ENCODE measurements around the gene NPFFR1. TPM values are rescaled to one million over a fixed set of nuclear protein-coding genes. Genes with fewer than 3 reads are reported as not detected.

NPFFR1 gene
- total RNA-seq, 1 donor from 2014 or later: not detected

- CTCF ChIA-PET: interaction anchor here (1.1 to 4.1 kb wide), 3 partner anchors 9 to 129 kb away, joined by 3 to 51 read pairs (median 31); no protein-coding TSS in a partner anchor
- no peak overlapping the region for H3K27ac Mint-ChIP-seq
- H3K9me3 Mint-ChIP-seq: no peaks in the 10 kb centered on the region
- POLR2A ChIA-PET: interaction anchor here (0.7 to 3.1 kb wide), 2 partner anchors 12 to 64 kb away, joined by 4 to 17 read pairs; partner anchors contain the start of gene SAR1A
- TF ChIP-seq, protein P1, sequence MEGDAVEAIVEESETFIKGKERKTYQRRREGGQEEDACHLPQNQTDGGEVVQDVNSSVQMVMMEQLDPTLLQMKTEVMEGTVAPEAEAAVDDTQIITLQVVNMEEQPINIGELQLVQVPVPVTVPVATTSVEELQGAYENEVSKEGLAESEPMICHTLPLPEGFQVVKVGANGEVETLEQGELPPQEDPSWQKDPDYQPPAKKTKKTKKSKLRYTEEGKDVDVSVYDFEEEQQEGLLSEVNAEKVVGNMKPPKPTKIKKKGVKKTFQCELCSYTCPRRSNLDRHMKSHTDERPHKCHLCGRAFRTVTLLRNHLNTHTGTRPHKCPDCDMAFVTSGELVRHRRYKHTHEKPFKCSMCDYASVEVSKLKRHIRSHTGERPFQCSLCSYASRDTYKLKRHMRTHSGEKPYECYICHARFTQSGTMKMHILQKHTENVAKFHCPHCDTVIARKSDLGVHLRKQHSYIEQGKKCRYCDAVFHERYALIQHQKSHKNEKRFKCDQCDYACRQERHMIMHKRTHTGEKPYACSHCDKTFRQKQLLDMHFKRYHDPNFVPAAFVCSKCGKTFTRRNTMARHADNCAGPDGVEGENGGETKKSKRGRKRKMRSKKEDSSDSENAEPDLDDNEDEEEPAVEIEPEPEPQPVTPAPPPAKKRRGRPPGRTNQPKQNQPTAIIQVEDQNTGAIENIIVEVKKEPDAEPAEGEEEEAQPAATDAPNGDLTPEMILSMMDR (IDR thresholded peaks at IDR 0.05): no peak
- intact Hi-C loops (cut with micrococcal nuclease): loop anchor here (5.0 kb wide), 1 partner anchor 828 kb away; no protein-coding TSS in a partner anchor
- H3K4me1 Mint-ChIP-seq: peaks cover 17% of the 10 kb centered on the region
- H3K4me3 Mint-ChIP-seq: no peak overlapping the region
- no peak for DNase-seq
- ATAC-seq (ENCODE audit: low read depth): no peak
- peaks cover 5% of the 10 kb centered on the region for H3K36me3 Mint-ChIP-seq (ENCODE audit: low read depth)
- no peaks in the 10 kb centered on the region for H3K27me3 Mint-ChIP-seq
Measured at GRCh38 chr10:70234668-70235447, 48.9 kb downstream of the NPFFR1 start.

DNA sequence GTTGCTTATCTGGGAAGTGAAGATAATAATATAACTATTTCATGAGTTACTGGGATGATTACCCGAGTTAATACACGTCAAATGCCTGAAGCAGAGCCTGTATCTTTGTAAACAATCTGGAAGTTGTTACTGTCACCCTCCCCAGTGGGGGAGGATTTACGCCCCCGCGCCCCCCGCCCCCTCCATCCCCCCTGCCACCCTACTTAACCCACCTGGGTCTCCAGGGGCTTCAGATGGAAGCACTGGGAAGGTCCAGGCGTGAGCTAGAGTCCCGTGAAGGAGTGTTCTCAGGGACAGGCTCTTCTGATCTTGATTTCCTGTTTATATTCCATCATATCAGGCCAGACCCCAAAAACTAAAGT, 49.9 kb downstream of the NPFFR1 start:
- ATAC-seq (ENCODE audit: low read depth) (no peak), DNase-seq (no peak)
- ChIA-PET CTCF (interaction anchor here (1.1 to 4.1 kb wide), 3 partner anchors 11 to 130 kb away, joined by 3 to 51 read pairs (median 31); partner anchors contain the start of gene SAR1A), POLR2A (interaction anchor here (0.5 to 3.1 kb wide), 10 partner anchors 38 to 1617 kb away, joined by 3 to 17 read pairs (median 7); partner anchors contain the start of genes EIF4EBP2, PSAP, SAR1A and TYSND1)
- TF ChIP-seq, protein P1 (IDR thresholded peaks at IDR 0.05): no peak
- Mint-ChIP-seq H3K4me1 (peaks cover 17% of the 10 kb centered on the region), H3K4me3 (peak overlapping the region; percentile 92), H3K27ac (peak overlapping the region; percentile 92), H3K9me3 (no peaks in the 10 kb centered on the region), H3K36me3 (ENCODE audit: low read depth) (peaks cover 14% of the 10 kb centered on the region), H3K27me3 (no peaks in the 10 kb centered on the region)
- intact Hi-C loops (cut with micrococcal nuclease): loop anchor here (1.0 to 5.0 kb wide), 10 partner anchors 13 to 827 kb away; partner anchors contain the start of genes EIF4EBP2, PCBD1, SAR1A and SGPL1

DNA sequence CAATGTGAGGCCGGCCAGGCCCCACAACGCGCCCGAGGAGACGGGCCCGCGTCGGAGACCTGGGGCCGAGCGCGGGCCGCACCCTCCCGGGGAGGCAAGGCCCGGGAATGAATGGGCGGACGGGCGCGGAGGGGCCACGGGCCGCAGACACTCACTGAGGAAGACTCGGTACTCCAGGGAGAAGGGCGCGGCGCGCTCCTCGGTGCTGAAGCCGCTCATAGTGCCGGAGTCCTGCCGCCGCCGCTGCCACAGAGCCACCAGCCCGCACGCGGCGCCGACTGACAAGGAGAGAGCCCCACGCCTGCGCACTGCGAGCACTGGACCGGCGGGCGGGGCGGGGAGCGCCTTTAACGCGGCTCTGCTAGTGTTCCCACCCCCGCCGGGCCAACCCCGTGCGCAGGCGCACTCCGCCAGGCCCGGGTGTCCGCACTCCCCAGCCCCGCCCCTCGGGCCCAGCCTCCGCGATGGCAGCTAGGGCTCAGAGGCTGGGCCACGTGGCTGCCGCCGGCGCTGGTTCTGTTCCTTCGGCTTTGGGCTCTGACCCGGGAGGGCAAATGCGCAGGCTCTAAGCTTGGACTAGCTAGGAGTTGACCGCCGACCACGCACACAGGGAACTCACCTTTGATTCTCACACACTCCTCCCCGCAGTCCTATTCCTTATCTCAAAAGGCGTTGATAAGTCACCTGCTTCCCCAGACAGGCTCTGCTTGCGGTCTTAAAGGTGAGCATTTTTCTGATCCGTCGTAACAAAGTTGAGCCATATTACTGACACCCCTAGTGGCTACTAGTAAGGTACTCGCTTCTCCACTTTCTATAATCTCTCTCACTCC, 50.5 kb downstream of the NPFFR1 start, which contains the start of gene PPA1:
PPA1 (minus strand) TSS at position 321 of the 830 bp plus-strand sequence; CDS start at position 219, 102 bp downstream.
- Mint-ChIP-seq H3K27ac (peak within 1 kb of the TSS; percentile 92), H3K36me3 (ENCODE audit: low read depth) (peaks cover 18% of the 10 kb centered on the region), H3K4me3 (peak within 1 kb of the TSS; percentile 92), H3K27me3 (no peaks in the 10 kb centered on the region), H3K4me1 (peaks cover 17% of the 10 kb centered on the region), H3K9me3 (no peaks in the 10 kb centered on the region)
- intact Hi-C loops (cut with micrococcal nuclease): loop anchor here (1.0 to 5.0 kb wide), 10 partner anchors 12 to 826 kb away; partner anchors contain the start of genes EIF4EBP2, PCBD1, SAR1A and SGPL1
- peak; percentile 100 for DNase-seq
- peak; percentile 96 for ATAC-seq (ENCODE audit: low read depth)
- TF ChIP-seq, protein P1 (IDR thresholded peaks at IDR 0.05): no peak
- CTCF ChIA-PET: interaction anchor here (0.6 to 4.1 kb wide), 5 partner anchors 11 to 991 kb away, joined by 3 to 51 read pairs (median 4); partner anchors contain the start of gene SAR1A
- POLR2A ChIA-PET: interaction anchor here (0.5 to 3.1 kb wide), 10 partner anchors 39 to 1618 kb away, joined by 3 to 17 read pairs (median 7); partner anchors contain the start of genes EIF4EBP2, PSAP, SAR1A and TYSND1

DNA sequence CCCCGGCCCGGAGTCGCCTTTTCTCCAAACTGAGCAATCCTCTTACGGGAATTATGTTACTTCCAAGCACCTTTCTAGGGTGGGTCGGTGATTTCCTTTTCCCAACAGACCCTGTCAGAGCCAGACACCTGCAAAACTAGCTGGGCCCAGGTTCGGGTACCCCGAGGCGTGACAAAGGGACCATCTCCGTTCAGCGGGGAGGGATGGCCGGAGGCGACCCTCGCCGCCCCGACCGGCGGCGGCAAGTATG, 51.0 kb downstream of the NPFFR1 start:
- ATAC-seq (ENCODE audit: low read depth) (no peak), DNase-seq (no peak)
- ChIA-PET CTCF (interaction anchor here (1.1 to 4.1 kb wide), 5 partner anchors 10 to 135 kb away, joined by 3 to 51 read pairs (median 4); partner anchors contain the start of gene SAR1A), POLR2A (interaction anchor here (1.0 to 3.1 kb wide), 8 partner anchors 40 to 171 kb away, joined by 4 to 17 read pairs (median 9); partner anchors contain the start of genes EIF4EBP2, SAR1A and TYSND1)
- intact Hi-C loops (cut with micrococcal nuclease): loop anchor here (1.0 to 5.0 kb wide), 10 partner anchors 11 to 825 kb away; partner anchors contain the start of genes EIF4EBP2, PCBD1, SAR1A and SGPL1
- Mint-ChIP-seq H3K36me3 (ENCODE audit: low read depth) (peaks cover 20% of the 10 kb centered on the region), H3K27ac (peak overlapping the region; percentile 37), H3K9me3 (no peaks in the 10 kb centered on the region), H3K4me3 (peak overlapping the region; percentile 92), H3K27me3 (no peaks in the 10 kb centered on the region), H3K4me1 (peaks cover 17% of the 10 kb centered on the region)
- TF ChIP-seq, protein P1 (IDR thresholded peaks at IDR 0.05): no peak
